Activated CD8-positive, alpha-beta memory T cell treated with anti-CD3 and anti-CD28 coated beads, Interleukin-2, amount 50 U/mL, for 24 hours (primary cell): ENCODE data around the gene SELL.
"Not testable (repeated sequence)": the region's sequence is repeated elsewhere in the genome, so short reads cannot be mapped to it uniquely, and the experiment has no call there.

Experiments used
- DNase-seq: peaks from one replicate; pipeline ENCODE4 v3.0.0-alpha.2; 2020; ENCODE audit errors: extremely low read depth

Gene SELL

GRCh38 chr1:169667699-169668596, 43.5 kb downstream of the SELL start:
- DNase-seq = not testable (repeated sequence)

GRCh38 chr1:169667227-169667639, 44.2 kb downstream of the SELL start:
- DNase-seq = not testable (repeated sequence)

- DNase-seq = not testable (repeated sequence)
Observed at GRCh38 chr1:169662680-169663079, 48.7 kb downstream of the SELL start.

GRCh38 chr1:169661066-169661465, 50.4 kb downstream of the SELL start:
- not testable (repeated sequence) for DNase-seq

- DNase-seq = not testable (repeated sequence)
Observed at GRCh38 chr1:169658777-169659176, 52.6 kb downstream of the SELL start.

GRCh38 chr1:169653873-169654272, 57.5 kb downstream of the SELL start:
- DNase-seq = no peak

- DNase-seq = no peak
Observed at GRCh38 chr1:169651035-169651434, 60.4 kb downstream of the SELL start.

- DNase-seq = no peak
Observed at GRCh38 chr1:169650551-169650950, 60.9 kb downstream of the SELL start.

GRCh38 chr1:169648709-169649108, 62.7 kb downstream of the SELL start:
- no peak for DNase-seq

GRCh38 chr1:169648187-169648586, 63.2 kb downstream of the SELL start:
- DNase-seq = no peak

- DNase-seq = no peak
Observed at GRCh38 chr1:169647512-169647911, 63.9 kb downstream of the SELL start.

- DNase-seq = no peak
Observed at GRCh38 chr1:169644297-169644696, 67.1 kb downstream of the SELL start.
